Fibroblast of lung (primary cell): Measurements from ENCODE around the gene CDK10.

Experiments
- EZH2 ChIP-seq: IDR thresholded peaks from 2 replicates; pipeline ENCODE4 v1.5.1; 2012; ENCODE audit warnings: low read length, control low read depth, mild to moderate bottlenecking; ENCODE audit errors: missing control alignments
- TF ChIP-seq, protein P1 (sequence below), 2 donors: IDR thresholded peaks in 1 of 2; conservative IDR thresholded peaks in 1 of 2; 1 replicate in 1 of 2; 2 replicates in 1 of 2; pipeline ENCODE4 v1.5.1; 2011 to 2012; ENCODE audit warnings: low read length in 2 of 2, control low read depth in 1 of 2, inconsistent platforms in 1 of 2, low read depth in 1 of 2, mild to moderate bottlenecking in 1 of 2

DNA sequence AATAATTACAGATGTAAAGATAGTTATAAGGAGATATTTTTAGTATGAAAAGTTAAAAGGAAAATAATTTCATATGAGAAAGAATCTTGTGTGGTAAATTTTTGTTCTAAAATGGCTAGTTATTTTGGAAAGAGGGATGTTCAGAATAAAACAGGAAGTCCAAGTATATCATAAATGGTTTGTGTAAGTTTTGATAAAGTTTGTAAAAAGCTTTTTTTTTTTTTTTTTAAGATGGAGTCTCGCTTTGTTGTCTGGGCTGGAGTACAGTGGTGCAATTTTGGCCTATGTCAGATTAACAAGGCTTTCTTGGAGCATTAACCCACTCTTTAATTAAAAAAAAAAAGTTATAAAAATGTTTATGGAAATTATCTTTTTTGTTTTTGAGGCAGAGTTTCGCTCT, 8.2 kb upstream of the CDK10 start:
- TF ChIP-seq, protein P1, sequence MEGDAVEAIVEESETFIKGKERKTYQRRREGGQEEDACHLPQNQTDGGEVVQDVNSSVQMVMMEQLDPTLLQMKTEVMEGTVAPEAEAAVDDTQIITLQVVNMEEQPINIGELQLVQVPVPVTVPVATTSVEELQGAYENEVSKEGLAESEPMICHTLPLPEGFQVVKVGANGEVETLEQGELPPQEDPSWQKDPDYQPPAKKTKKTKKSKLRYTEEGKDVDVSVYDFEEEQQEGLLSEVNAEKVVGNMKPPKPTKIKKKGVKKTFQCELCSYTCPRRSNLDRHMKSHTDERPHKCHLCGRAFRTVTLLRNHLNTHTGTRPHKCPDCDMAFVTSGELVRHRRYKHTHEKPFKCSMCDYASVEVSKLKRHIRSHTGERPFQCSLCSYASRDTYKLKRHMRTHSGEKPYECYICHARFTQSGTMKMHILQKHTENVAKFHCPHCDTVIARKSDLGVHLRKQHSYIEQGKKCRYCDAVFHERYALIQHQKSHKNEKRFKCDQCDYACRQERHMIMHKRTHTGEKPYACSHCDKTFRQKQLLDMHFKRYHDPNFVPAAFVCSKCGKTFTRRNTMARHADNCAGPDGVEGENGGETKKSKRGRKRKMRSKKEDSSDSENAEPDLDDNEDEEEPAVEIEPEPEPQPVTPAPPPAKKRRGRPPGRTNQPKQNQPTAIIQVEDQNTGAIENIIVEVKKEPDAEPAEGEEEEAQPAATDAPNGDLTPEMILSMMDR (conservative IDR thresholded peaks at IDR 0.05 in 1 of 2, IDR thresholded peaks at IDR 0.05 in 1 of 2; ENCODE audit: low read depth in 1 of 2, low read length in 2 of 2), result no peak
- no peak for TF ChIP-seq EZH2
